HEK293 (cell line): Measurements from ENCODE around the gene CHST15.

Source experiments
- ZNF354C ChIP-seq: fragments of 450-650 bp; formaldehyde crosslinking; IDR thresholded peaks from 2 replicates; pipeline ENCODE4 v1.5.1; 2016; ENCODE audit warnings: missing biosample characterization, missing genetic modification characterization, low read depth, borderline replicate concordance
- ZNF518A ChIP-seq: fragments of 450-650 bp; formaldehyde crosslinking; conservative IDR thresholded peaks from 2 replicates; pipeline ENCODE4 v1.5.1; 2016; ENCODE audit warnings: low read depth, missing biosample characterization, missing genetic modification characterization

- no peak for TF ChIP-seq ZNF518A (tag by site-specific recombination)
- no peak for TF ChIP-seq ZNF354C (tag by site-specific recombination)
Observed at GRCh38 chr10:124026589-124026939, 66.8 kb downstream of the CHST15 start.
